HG02852 (cell line): Measurements from ENCODE around the gene NDUFA11.
"Not testable (repeated sequence)": the region's sequence is repeated elsewhere in the genome, so short reads cannot be mapped to it uniquely, and the experiment has no call there.

ENCODE experiments used
- ATAC-seq: cut with Tn5 transposase; IDR thresholded peaks from one replicate; pipeline ENCODE4 v1.9.1; 2021; ENCODE audit warnings: mild to moderate bottlenecking, moderate library complexity; ENCODE audit not compliant: unreplicated experiment

Gene NDUFA11

DNA sequence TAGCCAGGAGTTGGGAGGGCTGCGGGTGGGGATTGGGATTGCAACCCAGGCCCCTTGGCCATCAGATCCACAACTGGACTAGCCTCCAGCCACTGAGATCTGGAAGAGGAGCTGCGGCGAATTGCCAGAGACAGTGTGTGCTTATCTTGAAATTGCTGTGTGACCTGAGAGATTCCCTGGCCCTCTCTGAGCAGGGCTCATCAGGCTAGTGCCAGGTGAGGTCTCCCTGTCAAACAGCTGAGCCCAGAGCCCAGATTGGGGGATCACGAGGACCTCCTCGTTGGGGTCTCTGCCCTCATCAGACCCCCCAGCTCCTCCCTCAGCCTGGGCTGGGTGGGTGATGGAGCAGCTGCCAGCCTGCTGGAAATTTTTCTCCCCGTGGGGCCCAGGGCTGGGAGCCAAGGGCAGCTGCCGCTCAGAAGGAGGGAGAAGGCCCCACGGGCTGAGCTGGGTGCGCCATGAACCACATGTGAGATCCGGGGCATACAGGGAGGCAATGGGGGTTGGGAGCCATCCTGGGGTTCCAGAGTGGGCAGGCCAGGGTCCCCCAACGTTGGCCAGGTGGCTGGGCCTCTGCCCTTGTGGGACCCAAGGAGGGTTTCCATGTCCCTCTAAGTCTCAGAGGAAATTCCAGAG, 40.4 kb downstream of the NDUFA11 start:
- no peak for ATAC-seq

DNA sequence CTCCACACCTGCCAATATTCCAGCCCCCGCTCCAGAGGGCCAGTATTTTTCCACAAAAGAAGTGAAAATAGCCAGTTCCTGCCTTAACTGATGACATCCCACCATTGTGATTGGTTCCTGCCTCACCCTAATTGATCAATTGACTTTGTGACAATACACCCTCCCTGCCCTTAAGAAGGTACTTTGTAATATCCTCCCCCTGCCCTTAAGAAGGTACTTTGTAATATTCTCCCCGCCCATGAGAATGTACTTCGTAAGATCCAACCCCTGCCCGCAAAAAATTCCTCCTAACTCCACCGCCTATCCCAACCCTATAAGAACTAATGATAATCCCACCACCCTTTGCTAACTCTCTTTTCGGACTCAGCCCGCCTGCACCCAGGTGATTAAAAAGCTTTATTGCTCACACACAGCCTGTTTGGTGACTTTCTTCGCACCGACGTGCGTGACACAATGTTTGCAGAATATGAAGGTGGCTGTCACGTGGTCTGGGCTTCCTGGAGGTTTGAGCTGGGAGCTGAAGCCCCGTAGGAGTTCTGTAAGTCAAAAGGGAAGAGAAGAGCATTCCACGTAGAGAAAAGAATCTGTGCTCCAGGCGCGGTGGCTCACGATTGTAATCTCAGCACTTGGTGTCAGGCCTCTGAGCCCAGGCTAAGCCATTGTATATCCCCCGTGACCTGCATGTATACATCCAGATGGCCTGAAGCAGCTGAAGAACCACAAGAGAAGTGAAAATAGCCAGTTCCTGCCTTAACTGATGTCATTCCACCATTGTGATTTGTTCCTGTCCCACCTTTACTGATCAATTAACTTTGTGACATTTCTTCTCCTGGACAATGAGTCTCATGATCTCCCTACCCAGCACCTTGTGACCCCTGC, 46.1 kb downstream of the NDUFA11 start:
- no peak for ATAC-seq

DNA sequence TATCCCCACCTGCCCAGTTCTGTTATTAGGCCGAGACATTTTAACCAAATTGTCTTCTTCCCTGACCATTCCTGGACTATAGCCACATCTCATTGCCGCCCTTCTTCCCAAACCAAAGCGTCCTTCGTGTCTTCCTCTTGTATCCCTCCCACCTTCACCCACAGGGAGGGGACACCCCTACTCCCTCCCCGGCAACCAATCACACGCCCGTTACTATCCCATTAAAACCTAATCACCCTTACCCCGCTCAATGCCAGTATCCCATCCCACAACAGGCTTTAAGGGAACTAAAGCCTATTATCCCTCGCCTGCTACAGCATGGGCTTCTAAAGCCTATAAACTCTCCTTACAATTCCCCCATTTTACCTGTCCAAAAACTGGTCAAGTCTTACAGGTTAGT, 48.4 kb downstream of the NDUFA11 start:
- ATAC-seq: not testable (repeated sequence)

DNA sequence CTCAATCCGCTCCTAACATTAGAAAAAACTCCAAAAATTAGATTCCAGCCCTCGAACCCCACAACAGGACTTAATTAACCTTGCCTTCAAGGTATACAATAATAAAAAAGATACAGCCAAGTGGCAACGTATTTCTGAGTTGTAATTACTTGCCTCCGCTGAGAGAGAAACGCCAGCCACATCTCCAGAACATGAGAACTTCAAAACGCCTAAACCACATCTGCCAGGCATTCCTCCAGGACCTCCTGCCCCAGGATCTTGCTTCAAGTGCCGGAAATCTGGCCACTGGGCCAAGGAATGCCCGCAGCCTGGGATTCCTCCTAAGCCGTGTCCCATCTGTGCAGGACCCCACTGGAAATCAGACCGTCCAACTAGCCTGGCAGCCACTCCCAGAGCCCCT, 49.5 kb downstream of the NDUFA11 start:
- ATAC-seq: not testable (repeated sequence)

DNA sequence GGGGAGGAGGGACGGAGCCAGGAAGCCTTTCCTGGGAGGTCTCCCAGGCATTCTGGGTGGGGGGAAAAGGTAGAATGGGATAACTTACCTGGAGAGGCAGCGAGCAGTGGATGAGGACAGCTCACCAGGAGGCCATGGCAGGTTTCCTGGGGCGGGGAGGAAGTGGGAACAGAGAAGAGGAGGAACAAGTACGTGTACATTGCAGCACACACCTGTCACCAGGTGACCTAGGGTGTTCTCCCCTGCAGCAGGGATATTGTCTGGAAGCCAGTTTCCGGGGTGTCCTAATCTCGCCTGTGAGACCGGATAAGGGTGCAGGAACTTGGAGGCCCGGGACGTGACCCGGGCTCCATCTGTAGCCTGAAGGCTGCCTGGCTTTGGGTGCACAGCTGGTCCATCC, 52.3 kb downstream of the NDUFA11 start, which contains the start of gene FUT3:
Gene FUT3 (minus strand): TSS at position 148 of the 400 bp plus-strand sequence.
- no peak for ATAC-seq

DNA sequence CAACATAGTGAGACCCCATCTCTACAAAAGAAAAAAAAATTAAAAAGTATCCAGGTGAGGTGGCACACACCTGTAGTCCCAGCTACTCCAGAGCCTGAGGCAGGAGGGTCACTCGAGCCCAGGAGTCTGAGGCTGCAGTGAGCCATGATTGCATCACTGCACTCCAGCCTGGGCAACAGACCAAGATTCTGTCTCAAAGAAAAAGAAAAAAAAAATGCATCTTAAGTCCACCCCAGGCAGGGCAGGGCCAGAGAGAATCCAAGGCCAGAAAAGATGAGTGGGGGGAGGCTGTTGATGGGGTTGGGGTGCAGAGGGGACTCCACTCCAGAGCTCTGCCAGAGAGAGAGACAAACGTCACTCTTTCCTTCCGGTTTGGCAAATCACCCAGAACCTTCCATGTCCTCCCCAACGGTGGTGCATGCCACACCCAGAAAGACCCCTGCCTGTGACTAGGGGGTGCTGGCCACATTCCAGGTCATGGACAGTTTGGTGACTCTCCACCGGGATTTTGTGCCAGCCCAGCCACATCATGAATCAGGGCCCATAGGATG, 52.8 kb downstream of the NDUFA11 start:
- no peak for ATAC-seq

DNA sequence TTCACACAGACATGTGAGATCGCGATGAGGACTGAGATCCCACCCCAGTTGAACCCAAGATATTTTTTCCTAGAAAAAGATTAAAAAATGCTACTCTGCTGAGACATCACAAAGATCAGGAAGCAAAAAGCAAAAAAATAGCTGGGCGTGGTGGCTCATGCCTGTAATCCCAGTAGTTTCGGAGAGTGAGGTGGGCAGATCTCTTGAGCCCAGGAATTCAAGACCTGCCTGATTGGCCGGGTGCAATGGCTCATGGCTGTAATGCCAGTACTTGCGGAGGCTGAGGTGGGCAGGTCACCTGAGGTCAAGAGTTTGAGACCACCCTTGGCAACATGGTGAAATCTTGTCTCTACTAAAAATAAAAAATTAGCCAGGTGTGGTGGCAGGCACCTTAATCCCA, 53.4 kb downstream of the NDUFA11 start:
- no peak for ATAC-seq

DNA sequence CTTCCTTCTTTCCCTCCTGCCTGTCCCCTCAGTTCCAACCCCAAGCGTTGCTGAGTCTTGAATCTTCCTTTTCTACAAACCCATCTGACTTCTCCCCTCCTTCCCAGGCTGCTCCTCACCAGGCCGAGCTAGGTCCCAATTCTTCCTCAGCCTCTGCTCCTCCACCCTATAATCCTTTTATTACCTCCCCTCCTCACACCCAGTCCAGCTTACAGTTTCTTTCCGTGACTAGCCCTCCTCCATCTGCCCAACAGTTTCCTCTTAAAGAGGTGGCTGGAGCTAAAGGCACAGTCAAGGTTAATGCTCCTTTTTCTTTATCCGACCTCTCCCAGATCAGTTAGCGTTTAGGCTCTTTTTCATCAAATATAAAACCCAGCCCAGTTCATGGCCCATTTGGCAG, 55.0 kb downstream of the NDUFA11 start:
- not testable (repeated sequence) for ATAC-seq

DNA sequence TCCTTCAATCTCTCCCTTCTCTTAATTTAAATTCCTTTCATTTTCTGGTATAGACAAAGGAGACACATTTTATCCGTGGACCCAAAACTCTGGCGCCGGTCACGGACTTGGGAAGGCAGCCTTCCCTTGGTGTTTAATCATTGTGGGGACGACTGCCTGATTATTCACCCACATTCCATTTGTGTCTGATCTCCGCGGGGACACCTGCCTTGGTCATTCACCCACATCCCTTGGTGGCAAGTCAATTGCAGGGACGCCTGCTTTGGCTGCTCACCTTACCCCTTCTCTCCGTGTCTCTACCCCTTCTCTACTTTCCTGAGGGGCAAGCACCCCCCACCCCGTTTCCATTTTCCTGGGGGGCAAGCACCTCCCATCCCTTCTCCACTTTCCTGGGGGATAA, 55.7 kb downstream of the NDUFA11 start:
- ATAC-seq: not testable (repeated sequence)
